Gastroesophageal sphincter (tissue), 4 donors: Measurements from ENCODE around the gene HMGN4. TPM values are rescaled to one million over a fixed set of nuclear protein-coding genes. Genes with fewer than 3 reads are reported as not detected.
A peak's percentile ranks its signal among the peaks of the same experiment; 100 is the strongest.
"Not testable (repeated sequence)": the region's sequence is repeated elsewhere in the genome, so short reads cannot be mapped to it uniquely, and the experiment has no call there.

Source experiments
- ATAC-seq: fragments of 150-250 bp; one replicate; pipeline ENCODE4 v1.9.1; 2016; ENCODE audit warnings: mild to moderate bottlenecking, moderate library complexity
- H3K27ac ChIP-seq, 4 donors: fragments of 200-600 bp; sonication (generic) in 3 of 4; 1 replicate in 3 of 4; 2 replicates in 1 of 4; pipeline ENCODE4 v1.5.1; 2016 to 2019
- H3K27me3 ChIP-seq: fragments of 200-600 bp; sonication (generic); one replicate; pipeline ENCODE4 v1.5.1; 2019
- H3K36me3 ChIP-seq, 2 donors: fragments of 200-600 bp; sonication (generic); one replicate each; pipeline ENCODE4 v1.5.1; 2019; ENCODE audit warnings: control low read depth in 1 of 2
- H3K4me1 ChIP-seq, 3 donors: fragments of 200-600 bp; sonication (generic); 1 replicate in 2 of 3; 2 replicates in 1 of 3; pipeline ENCODE4 v1.5.1; 2016 to 2019; ENCODE audit warnings: control low read depth in 2 of 3
- H3K4me3 ChIP-seq, 2 donors: fragments of 200-600 bp; sonication (generic); one replicate each; pipeline ENCODE4 v1.5.1; 2019; ENCODE audit warnings: mild to moderate bottlenecking in 1 of 2, moderate library complexity in 1 of 2
- H3K9me3 ChIP-seq, 3 donors: fragments of 200-600 bp; sonication (generic); one replicate each; pipeline ENCODE4 v1.5.1; 2017 to 2019; ENCODE audit warnings: control low read depth in 2 of 3
- CTCF ChIP-seq, 4 experiments: fragments of 200-600 bp in 2 of 4; fragments of 450-650 bp in 2 of 4; sonication (generic) in 1 of 4; IDR thresholded peaks; one replicate each; pipeline ENCODE4 v1.5.1; 2017 to 2019; ENCODE audit warnings: antibody characterized with exemption in 4 of 4, mild to moderate bottlenecking in 2 of 4, moderate library complexity in 2 of 4
- EP300 ChIP-seq: sonication (generic); formaldehyde crosslinking; IDR thresholded peaks from one replicate; pipeline ENCODE4 v1.6.1; 2017; ENCODE audit warnings: antibody characterized with exemption, mild to moderate bottlenecking
- POLR2A ChIP-seq, 2 donors: fragments of 450-650 bp; IDR thresholded peaks; one replicate each; pipeline ENCODE4 v1.6.1; 2017; ENCODE audit warnings: antibody characterized with exemption in 2 of 2, mild to moderate bottlenecking in 2 of 2, moderate library complexity in 1 of 2
- POLR2AphosphoS5 ChIP-seq: sonication (generic); formaldehyde crosslinking; IDR thresholded peaks from one replicate; pipeline ENCODE4 v1.6.1; 2017; ENCODE audit warnings: antibody characterized with exemption
- WGBS, 2 donors: methylation state at CpG; one replicate each; pipeline ENCODE4 v1.1.5; 2018; ENCODE audit warnings: low coverage in 1 of 2; 5-methylcytosine and 5-hydroxymethylcytosine counted together
- total RNA-seq, 4 donors: library from RNA; depleted of rRNA; stranded (reverse); fragments of >200 nt; gene quantifications; one replicate each; pipeline ENCODE4 v1.1.0, GENCODE V29; 2016

The HMGN4 gene
- total RNA-seq, 4 donors from 2014 or later: 80.5 to 121 (median 91.6) TPM

DNA sequence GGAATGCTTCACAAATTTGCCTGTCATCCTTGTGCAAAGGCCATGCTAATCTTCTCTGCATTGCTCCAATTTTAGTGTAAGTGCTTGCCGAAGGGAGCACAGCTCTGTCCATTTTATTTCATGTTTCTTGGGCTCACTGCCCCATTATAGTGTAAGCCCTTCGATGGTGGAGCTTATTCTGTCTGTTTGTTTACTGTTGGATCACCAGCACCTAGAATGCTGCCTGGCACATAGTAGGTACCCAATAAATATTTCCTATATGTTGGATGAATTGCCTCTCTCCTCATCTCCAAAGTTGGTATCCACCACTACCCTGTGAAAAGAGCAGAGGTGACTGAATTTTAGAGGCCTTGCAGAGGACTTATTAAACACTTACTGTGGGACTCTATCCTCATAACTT, 18.8 kb upstream of the HMGN4 start:
- Histone ChIP-seq H3K27ac (no peak overlapping the region), H3K27me3 (no peaks in the 10 kb centered on the region), H3K36me3 (no peaks in the 10 kb centered on the region), H3K4me3 (no peak overlapping the region), H3K9me3 (no peaks in the 10 kb centered on the region), H3K4me1 (peaks cover 0 to 25% (median 0%) of the 10 kb centered on the region in 3 donors)
- TF ChIP-seq EP300: no peak
- TF ChIP-seq POLR2AphosphoS5: no peak
- no peak for TF ChIP-seq POLR2A (IDR thresholded peaks at IDR 0.05)
- no peak for TF ChIP-seq CTCF (IDR thresholded peaks at IDR 0.05)
- 100% methylated on average over 2 of the region's 2 CpGs; no CpG with 5 or more reads in 1 of the 2 donors for WGBS, 2 donors
- ATAC-seq: no peak

DNA sequence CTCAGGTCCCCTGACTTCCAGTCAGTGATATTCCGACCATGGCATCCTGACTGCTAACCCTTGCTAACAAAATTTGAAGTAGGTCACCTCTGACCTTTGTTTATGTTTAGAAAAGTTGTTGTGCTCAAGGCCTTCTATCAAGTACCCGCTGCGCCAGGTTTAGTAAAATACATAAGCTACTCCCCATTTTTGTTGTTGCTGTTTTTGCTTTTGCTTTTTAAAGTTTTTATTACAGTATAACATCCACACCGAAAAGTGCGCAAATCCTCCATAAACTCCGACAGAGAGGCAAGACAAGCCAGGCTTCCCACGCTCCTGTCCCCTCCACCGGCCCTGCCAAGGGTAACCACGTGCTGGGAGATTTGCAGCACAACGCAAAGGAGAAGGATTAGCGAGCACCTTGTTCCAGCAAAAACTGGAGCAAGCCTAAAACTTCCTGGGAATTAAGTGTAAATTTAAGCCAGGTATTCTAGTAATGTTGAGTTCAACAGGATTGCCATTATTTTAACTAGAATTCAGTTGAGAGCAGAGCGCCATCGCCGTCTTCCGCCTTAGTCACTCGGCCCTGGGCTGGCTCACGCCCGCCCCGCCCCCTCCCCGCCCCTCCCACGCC, 17.8 kb upstream of the HMGN4 start:
- Histone ChIP-seq H3K27me3 (no peaks in the 10 kb centered on the region), H3K27ac (peak overlapping the region; percentile 90 to 98 (median 97)), H3K4me3 (peak overlapping the region; percentile 50 to 67), H3K36me3 (no peaks in the 10 kb centered on the region), H3K4me1 (peaks cover 0 to 25% (median 0%) of the 10 kb centered on the region in 3 donors), H3K9me3 (no peaks in the 10 kb centered on the region)
- no peak for TF ChIP-seq POLR2AphosphoS5
- no peak for TF ChIP-seq POLR2A (IDR thresholded peaks at IDR 0.05)
- TF ChIP-seq CTCF (IDR thresholded peaks at IDR 0.05): no peak
- no peak for TF ChIP-seq EP300
- 21 to 29% methylated on average over 9 to 14 of the region's 21 CpGs for WGBS, 2 donors
- peak; percentile 51 for ATAC-seq

- H3K4me1 ChIP-seq: peaks cover 0 to 25% (median 0%) of the 10 kb centered on the region in 3 donors
- no peaks in the 10 kb centered on the region for H3K27me3 ChIP-seq
- TF ChIP-seq CTCF (IDR thresholded peaks at IDR 0.05) (peak in 2 of 4 experiments; percentile 39 to 51), POLR2A (IDR thresholded peaks at IDR 0.05) (peak in 1 of 2 donors; percentile 39), EP300 (no peak), POLR2AphosphoS5 (peak; percentile 71)
- ATAC-seq: peak; percentile 91
- H3K27ac ChIP-seq: peak overlapping the region; percentile 90 to 98 (median 97)
- peak overlapping the region; percentile 50 to 67 for H3K4me3 ChIP-seq
- H3K9me3 ChIP-seq: no peaks in the 10 kb centered on the region
- WGBS, 2 donors: 0 to 1% methylated on average over 13 to 19 of the region's 49 CpGs
- no peaks in the 10 kb centered on the region for H3K36me3 ChIP-seq
Observed at GRCh38 chr6:26520850-26521599, 17.1 kb upstream of the HMGN4 start.

- TF ChIP-seq EP300: no peak
- TF ChIP-seq POLR2AphosphoS5: no peak
- TF ChIP-seq POLR2A (IDR thresholded peaks at IDR 0.05): peak; percentile 48 to 64
- TF ChIP-seq CTCF (IDR thresholded peaks at IDR 0.05): peak in 3 of 4 experiments; percentile 8 to 81 (median 32)
- Histone ChIP-seq H3K36me3 (no peaks in the 10 kb centered on the region), H3K27ac (peak overlapping the region; percentile 90 to 98 (median 97)), H3K4me1 (peaks cover 0 to 25% (median 0%) of the 10 kb centered on the region in 3 donors), H3K9me3 (no peaks in the 10 kb centered on the region), H3K27me3 (no peaks in the 10 kb centered on the region), H3K4me3 (peak overlapping the region; percentile 50 to 67)
- peak; percentile 85 for ATAC-seq
- WGBS, 2 donors: 1% methylated on average over 14 of the region's 74 CpGs; no CpG with 5 or more reads in 1 of the 2 donors
Observed at GRCh38 chr6:26521600-26522391, 16.4 kb upstream of the HMGN4 start.

DNA sequence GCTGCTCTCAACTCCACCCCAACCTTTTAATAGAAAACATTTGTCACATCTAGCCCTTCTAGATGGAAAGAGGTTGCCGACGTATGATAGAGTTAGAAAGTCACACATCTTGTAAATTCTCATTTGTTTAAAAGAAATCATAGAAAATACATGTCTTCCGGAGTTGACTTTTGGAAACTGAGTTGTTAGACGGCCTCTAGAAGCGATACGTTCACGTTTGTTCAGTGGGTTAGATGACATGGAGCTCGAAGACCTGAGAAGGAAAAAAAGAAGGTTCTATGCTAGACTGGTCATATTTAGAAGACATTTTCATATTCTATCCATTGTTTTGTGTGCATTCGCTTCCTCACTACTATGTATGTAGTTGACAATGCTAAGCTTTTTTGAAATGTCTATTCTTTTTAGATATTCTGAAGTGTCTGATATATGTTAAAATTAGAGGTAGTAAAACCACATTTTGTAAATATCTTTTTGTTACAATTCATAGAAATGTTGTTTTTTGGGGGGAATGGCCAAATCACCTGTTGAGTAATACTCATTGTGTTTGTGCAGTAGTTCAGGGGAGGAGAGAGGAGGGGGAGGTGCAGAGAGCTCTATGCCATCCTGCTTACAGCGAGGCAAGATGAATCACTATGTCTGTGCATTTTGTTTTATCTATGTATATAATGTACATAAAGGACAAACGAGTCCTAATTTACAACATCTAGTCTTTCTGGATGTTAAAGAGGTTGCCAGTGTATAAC, 15.5 kb upstream of the HMGN4 start:
- H3K27me3 ChIP-seq, H3K36me3 ChIP-seq, H3K9me3 ChIP-seq, ATAC-seq: not testable (repeated sequence)
- 51 to 61% methylated on average over 11 of the region's 11 CpGs for WGBS, 2 donors
- Histone ChIP-seq H3K4me3 (peak overlapping the region; percentile 50 to 67), H3K4me1 (peaks cover 0 to 25% (median 0%) of the 10 kb centered on the region in 3 donors), H3K27ac (peak overlapping the region; percentile 90 to 98 (median 97))

GRCh38 chr6:26524314-26524713, 13.9 kb upstream of the HMGN4 start:
- not testable (repeated sequence) for H3K27me3 ChIP-seq, H3K9me3 ChIP-seq, H3K4me3 ChIP-seq, H3K27ac ChIP-seq, ATAC-seq, H3K36me3 ChIP-seq
- 91% methylated on average over 2 of the region's 2 CpGs for WGBS, 2 donors
- H3K4me1 ChIP-seq: peaks cover 0 to 25% (median 0%) of the 10 kb centered on the region in 3 donors
